Lower leg skin (tissue), 3 donors: ENCODE measurements around the gene MANF.

ENCODE experiments used
- POLR2A ChIP-seq, 2 donors: fragments of 450-650 bp; IDR thresholded peaks; one replicate each; pipeline ENCODE4 v1.6.1; 2016 to 2017; ENCODE audit warnings: antibody characterized with exemption in 2 of 2, mild to moderate bottlenecking in 1 of 2, moderate library complexity in 1 of 2
- TF ChIP-seq, protein P1 (sequence below), 3 donors: fragments of 450-650 bp; IDR thresholded peaks; one replicate each; pipeline ENCODE4 v1.5.1; 2016; ENCODE audit warnings: antibody characterized with exemption in 3 of 3, mild to moderate bottlenecking in 3 of 3, moderate library complexity in 2 of 3

DNA sequence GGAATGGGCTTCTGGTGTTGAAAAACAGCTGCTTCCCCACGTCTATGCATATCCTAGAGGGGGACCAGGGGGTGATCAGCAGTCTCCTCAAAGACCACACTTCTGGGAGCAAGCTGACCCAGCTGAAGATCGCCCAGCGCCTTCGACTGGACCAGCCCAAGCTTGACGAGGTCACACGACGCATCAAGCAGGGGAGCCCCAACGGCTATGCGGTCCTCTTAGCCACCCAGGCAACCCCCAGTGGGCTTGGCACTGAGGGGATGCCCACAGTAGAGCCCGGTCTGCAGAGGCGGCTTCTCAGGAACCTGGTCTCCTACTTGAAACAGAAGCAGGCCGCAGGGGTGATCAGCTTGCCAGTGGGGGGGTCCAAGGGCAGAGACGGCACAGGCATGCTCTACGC, 8.5 kb downstream of the MANF start:
- TF ChIP-seq, protein P1, sequence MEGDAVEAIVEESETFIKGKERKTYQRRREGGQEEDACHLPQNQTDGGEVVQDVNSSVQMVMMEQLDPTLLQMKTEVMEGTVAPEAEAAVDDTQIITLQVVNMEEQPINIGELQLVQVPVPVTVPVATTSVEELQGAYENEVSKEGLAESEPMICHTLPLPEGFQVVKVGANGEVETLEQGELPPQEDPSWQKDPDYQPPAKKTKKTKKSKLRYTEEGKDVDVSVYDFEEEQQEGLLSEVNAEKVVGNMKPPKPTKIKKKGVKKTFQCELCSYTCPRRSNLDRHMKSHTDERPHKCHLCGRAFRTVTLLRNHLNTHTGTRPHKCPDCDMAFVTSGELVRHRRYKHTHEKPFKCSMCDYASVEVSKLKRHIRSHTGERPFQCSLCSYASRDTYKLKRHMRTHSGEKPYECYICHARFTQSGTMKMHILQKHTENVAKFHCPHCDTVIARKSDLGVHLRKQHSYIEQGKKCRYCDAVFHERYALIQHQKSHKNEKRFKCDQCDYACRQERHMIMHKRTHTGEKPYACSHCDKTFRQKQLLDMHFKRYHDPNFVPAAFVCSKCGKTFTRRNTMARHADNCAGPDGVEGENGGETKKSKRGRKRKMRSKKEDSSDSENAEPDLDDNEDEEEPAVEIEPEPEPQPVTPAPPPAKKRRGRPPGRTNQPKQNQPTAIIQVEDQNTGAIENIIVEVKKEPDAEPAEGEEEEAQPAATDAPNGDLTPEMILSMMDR (IDR thresholded peaks at IDR 0.05), result no peak
- TF ChIP-seq POLR2A (IDR thresholded peaks at IDR 0.05), result no peak
